Measurements from ENCODE around the gene SLC39A11.
"Not testable (repeated sequence)": the region's sequence is repeated elsewhere in the genome, so short reads cannot be mapped to it uniquely, and the experiment has no call there.

The SLC39A11 gene

DNA sequence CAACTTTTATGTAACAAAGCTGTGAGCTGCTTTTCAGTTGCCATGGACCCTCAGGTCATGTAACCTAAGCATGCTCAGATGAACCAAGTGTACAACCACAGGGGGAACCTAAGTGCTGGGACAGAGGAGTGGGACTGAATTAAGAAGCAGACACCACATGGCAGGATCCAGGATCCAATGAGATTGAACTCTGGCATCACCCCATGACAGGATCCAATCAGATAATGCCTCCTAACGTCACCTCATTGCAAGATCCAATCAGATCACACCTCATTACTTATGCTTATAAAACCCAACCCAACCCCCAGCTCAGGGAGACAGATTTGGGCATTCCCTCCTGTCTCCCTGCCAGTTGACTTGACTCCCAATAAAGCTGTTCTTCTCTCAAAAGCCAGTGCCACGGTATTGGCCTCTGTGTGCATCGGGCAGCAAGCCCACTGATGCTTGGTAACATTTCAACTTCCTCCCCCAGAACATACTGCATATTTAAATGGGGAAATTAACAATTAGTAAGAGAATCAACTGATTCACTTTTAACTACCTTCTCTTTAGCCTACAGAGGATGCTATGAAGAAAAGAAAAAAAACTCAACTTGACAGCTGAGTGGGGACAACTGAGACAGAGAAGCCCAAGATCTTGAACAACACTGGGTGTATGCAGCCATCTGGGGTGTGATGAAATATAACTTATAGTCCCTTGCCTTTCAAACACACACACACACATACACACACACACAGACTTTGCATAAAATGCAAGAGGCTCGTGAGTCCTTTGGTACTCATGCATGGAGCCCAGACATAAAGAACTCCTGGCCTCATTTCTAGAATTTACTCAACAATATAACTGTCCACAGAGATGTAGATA is 148.4 kb downstream of the SLC39A11 start:
- DNase-seq = no peak

DNA sequence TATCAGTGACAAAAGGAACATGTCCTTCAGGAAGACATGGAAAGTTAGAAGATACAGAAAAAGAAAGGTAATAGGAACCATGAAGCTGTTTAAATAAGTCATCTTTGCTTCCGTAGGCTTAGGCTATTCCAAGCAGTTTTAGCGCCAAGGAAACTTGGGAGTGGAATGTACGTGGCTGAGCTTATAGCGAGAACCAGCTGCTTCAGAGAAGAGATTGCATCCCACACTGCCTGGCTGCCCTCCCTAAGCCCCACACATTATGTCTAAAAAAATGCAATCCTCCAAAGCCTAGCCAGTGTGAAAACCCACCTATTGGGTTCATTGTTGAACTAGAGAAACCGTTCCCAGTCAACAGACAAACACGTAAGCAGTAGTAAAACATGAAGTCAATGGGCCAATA is 149.9 kb downstream of the SLC39A11 start:
- no peak for DNase-seq

- no peak for DNase-seq
Measured at GRCh38 chr17:72940496-72940895, 152.0 kb downstream of the SLC39A11 start.

GRCh38 chr17:72938482-72938881 is 154.0 kb downstream of the SLC39A11 start:
- no peak for DNase-seq

DNA sequence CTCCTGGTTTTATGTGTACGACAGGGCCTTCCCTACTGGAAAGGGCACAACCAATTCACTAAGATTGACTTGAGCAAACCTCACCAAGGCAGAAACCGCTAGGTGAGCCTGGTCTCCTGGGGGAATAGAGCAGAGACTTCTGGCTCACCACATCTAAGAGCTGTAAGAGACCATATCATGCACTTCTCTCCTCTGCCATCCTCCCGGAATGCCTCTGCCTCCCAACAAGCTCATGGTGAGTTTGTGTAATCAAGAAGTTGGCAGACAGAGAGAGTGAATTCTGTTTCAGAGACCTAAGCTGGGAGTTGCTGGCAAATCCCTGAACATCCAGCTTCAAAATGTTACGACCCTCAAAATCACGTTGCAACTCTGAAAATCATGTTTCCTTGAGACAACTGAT is 154.8 kb downstream of the SLC39A11 start:
- no peak for DNase-seq

DNA sequence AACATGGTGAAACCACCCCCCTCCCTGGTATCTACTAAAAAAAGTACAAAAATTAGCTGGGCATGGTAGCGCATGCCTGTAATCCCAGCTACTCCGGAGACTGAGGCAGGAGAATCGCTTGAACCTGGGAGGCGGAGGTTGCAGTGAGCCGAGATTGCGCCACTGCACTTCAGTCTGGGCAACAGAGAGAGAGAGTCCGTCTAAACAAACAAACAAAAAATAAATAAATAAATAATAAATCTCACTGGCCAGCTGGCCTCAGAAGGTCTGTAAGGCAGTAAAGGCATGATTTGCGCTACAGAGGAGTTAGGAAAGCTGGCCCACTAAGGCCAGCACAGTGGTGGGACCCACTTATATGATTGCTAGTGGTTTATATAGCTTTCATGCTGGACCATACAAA is 155.2 kb downstream of the SLC39A11 start:
- not testable (repeated sequence) for DNase-seq

- DNase-seq = no peak
Measured at GRCh38 chr17:72935984-72936383, 156.5 kb downstream of the SLC39A11 start.

- no peak for DNase-seq
Measured at GRCh38 chr17:72934927-72935326, 157.6 kb downstream of the SLC39A11 start.

DNA sequence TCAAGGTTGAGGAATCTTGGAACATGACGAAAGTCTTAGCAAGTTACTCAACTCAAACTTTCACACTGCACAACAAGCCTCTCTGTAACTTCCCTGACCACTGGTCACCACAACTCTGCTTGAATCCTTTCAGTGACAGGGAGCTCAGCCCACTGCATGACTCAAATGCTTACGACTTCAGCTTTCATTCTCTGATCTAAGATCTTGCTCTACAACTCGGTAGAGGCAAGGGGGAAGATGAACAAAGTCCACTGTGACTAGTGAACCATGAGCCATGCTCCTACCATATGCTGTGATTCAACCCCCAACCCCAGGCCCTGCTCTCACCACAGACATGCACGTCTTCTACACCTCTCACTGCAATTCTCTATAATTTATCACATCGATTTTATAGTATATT is 160.9 kb downstream of the SLC39A11 start:
- DNase-seq = no peak

DNA sequence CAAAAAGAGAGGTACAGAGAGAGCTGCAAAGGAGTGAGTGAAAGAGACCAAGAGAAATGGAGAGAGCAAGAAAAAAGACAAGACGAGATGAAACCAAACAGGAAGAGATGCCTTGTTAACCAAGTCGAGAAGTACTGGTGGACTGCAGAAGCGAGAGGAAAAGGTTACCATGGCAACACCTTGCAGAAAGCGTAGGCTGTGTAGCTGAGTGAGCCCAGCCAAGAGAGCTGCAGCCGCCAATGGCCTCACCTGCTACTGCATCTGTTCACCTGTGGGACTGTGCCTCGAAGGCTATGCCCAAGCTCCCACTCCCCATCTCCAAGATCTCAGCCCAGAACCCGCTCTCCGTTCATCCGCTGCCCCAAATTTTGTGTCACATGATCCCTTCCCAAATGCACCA is 161.3 kb downstream of the SLC39A11 start:
- no peak for DNase-seq

DNA sequence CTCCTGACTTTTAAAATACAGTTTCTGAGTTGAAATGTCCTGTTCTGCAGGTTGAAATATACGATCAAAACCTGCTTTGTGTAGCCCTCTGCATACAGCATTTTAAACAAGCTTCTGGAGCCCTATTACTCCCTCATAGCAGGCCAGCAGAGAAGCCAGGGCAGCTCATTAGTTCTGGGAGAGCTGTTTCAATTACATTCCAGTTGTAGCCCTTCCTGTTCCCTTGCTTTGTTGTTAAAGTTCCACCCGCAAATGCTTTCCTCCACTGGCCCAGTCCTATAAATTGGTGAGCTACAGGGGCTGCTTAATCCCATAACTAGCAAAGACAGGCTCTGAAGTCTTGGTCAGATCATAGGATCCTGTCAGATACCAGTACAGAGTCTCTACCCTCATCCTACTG is 162.5 kb downstream of the SLC39A11 start:
- DNase-seq = no peak

DNA sequence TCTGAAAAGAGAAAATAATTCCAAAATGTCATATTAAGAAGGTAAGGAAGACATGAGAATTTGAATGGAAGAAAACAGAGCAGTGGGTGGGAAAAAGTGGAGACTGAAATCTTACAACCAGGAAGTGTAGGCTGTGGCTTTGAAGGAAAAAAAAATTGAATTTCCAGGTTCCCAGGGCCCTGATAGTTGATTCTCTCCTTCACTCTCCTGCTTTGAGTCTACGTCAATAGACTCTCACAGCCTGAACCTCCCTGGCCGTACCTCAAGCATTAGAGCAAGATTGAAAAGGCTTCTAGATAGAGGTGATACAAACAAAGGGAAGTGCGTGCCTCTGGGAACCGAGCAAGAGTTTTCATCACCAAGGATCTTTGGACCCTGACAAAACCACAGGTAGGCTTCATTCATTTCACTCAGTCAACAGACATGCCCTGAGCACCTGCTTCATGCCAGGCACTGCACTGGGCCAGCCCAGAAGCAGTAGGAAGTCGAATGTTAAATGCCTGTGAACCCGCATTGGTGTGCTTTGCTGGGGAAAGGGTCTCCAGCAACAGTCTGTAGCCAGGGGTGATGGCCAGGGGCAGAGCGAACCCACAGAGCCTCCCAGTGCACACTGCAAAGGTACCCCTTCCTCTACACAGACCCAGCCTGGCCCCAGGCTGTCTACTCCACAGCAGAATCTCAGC is 163.9 kb downstream of the SLC39A11 start:
- DNase-seq = no peak

GRCh38 chr17:72927760-72928159 is 164.7 kb downstream of the SLC39A11 start:
- DNase-seq = no peak

DNA sequence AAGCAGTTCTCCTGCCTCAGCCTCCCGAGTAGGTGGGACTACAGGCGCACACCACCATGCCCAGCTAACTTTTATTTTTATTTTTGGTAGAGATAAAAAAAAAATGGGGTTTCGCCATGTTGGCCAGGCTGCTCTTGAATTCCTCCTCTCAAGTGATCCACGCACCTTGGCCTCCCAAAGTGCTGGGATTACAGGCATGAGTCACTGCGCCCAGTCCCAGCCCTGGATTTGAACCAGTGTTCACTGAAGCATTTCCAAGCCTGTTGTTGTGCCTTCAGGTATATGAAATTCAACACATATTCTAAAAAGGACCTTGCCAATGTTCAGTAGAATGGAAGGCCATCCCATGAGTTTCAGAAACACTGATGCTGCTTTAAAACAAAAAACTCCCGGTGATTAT is 165.3 kb downstream of the SLC39A11 start:
- no peak for DNase-seq

- no peak for DNase-seq
Measured at GRCh38 chr17:72926171-72926570, 166.3 kb downstream of the SLC39A11 start.

- no peak for DNase-seq
Measured at GRCh38 chr17:72924196-72924595, 168.3 kb downstream of the SLC39A11 start.

- no peak for DNase-seq
Measured at GRCh38 chr17:72922219-72922618, 170.3 kb downstream of the SLC39A11 start.

- no peak for DNase-seq
Measured at GRCh38 chr17:72921347-72922054, 171.0 kb downstream of the SLC39A11 start.

DNA sequence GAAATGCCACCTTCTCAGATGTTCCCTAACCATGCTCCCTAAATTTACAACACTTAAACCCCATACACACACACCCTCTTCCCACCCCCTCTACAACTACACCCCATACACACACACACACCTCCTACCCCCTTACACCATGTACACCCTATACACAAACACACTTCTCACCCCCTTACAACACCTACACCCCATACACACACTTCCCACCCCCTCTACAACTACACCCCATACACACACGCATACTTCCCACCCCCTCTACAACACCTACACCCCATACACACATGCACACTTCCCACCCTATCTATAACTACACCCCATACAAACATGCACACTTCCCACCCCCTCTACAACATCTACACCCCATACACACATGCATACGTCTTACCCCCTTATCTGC is 172.0 kb downstream of the SLC39A11 start:
- no peak for DNase-seq

- no peak for DNase-seq
Measured at GRCh38 chr17:72916991-72917390, 175.5 kb downstream of the SLC39A11 start.

DNA sequence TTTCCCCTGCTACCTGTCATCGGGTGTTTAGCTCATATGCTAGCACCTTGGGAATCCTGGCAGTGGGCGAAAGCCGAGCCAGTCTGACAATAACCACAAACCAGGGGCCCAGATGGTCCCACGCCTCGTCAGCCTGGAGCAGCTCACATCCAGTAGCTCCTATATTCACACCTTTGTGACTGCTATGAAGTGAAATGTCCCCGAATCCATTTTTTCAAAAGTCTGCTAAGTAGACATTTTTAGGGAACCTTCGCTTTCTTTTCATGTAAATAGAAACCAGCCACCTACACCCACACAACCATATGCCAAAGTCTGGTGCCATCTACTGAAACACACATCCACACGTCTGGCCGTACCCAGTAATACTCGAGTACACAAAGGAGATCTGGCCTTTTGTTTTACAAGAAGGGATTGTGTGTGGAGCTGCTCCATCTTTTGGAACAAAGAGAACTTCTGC is 176.8 kb downstream of the SLC39A11 start:
- DNase-seq = no peak

DNA sequence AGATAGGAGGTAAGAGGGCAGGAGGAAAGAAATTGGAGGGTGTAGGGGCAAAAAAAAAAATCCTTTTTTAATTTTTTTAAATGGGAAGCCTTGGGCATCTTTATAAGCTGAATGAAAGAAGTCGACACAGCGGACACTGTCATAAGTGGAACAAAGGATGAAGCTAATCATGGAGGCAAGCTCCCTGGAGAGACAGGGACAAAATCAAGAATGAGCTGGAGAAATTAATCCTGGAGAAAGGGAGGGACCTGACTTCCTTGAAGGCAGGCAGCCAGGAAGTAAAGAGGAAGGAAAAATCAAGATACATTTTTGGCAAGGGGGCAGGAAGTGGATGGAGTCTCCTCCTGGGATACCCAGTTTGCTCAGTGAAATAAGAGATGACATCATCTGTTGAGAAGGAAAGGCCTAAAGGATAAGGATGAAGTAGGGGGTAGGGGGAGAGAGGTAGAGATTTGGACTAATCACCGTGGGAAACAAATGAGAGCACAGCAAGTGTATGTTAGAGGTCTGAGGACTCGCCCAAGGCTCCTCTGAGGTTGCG is 179.3 kb downstream of the SLC39A11 start:
- no peak for DNase-seq

DNA sequence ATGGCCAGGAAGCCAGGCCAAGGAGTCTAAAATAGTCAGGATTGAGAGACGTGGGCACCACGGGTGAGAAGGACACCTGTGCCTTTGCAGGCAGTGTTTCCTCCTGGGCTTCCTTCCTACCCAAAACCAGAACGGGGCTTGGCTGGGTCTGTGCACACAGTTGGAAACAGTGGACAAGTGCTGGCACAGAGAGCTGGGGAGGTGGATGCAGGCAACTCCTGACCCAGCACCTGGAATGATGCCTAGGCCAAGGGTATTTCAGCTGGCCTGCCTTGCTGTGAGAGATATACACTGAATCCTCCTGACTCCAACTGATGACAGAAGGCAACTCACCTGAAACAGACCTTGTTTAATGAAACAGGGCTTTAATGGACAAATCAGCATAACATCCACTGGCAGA is 186.2 kb downstream of the SLC39A11 start:
- no peak for DNase-seq
